RPMI8226 (cell line): ENCODE measurements around the gene TRIM8.
"Not testable (repeated sequence)": the region's sequence is repeated elsewhere in the genome, so short reads cannot be mapped to it uniquely, and the experiment has no call there.

Experiments used
- DNase-seq: peaks from one replicate; pipeline ENCODE4 v3.0.0-alpha.2; 2015

The TRIM8 gene

DNA sequence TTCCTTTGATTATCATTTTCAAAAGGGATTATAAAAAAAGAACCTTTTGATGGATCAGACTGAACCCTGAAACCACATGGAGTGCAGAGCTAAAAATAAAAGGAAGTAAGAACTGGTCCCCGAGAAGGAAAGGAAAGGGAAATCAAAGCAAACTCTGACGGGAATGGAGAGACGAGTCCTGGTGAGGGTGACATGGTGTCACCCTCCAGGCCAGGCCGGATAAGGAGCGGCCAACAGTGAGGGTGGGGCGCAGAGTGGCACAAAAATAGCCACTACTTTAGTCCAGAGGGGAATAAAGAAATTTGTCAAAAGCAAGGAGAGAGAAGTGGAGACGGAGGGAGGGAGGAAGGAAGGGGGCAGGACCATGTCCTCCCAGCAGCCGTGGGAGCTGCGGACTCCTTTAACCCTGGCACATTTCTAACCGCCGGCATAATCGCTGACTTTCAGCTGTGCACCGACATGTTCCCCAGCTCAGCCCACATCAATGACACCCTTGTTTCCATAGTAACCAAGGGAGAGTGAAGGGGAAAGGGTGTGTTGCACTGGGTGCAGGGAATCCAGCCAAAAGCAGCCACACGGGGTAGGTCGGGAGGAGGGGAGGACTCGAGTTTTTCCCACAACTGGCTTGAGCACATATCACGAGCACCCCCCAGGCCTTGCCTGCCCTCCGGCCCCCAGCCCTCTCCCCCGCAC, 29.7 kb downstream of the TRIM8 start:
- DNase-seq = no peak

DNA sequence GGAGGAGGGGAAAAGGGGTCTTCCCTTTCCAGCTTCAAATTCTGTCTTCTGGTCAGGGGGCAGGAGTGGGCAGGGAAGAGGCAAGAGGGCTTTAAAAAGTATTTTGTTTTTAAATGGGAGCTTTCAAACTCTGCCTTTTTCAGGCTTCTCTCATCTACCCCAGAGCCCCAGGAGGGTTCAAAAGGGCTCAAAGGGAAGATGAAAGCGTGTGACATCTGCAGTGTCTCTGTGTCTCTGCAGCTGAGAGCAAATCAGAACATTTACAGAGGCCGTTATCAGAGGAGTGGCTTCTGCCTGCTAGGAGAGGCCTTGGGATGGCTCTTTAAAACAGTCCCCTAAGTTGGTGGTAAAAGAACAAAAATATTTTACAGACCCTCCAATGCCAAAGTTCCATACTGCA, 30.3 kb downstream of the TRIM8 start:
- no peak for DNase-seq

DNA sequence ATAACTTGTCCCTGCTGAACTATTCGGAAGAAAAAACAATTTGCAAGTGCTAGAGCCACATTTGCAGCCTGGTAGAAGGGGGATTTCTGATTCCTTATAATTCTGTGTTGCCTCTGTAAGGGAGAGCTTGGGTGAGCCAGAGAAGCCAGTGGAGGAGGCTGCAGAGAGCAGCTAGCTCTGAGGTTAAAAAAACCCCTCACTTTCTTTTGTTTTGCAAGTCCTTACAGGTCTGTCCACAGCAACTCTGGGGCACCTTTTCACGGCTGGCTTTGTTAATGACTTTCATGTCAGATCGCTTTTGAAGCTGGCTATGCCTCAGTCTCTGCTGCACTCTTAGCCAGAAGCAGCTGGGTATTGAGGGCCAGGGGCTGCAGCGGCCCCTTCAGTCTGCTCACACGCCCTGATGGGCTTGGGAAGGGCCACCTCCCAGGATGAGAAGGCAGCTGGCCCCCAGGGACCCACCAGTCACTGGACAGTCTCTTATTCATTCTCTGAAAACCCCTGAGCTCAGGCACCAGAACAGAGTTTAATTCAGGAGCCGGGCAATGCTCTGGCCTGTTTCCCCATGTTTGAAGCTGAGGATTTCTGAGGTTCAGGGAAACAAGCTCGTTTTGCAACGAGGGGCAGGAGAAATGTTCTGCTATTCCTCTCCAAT, 30.9 kb downstream of the TRIM8 start:
- DNase-seq = no peak

DNA sequence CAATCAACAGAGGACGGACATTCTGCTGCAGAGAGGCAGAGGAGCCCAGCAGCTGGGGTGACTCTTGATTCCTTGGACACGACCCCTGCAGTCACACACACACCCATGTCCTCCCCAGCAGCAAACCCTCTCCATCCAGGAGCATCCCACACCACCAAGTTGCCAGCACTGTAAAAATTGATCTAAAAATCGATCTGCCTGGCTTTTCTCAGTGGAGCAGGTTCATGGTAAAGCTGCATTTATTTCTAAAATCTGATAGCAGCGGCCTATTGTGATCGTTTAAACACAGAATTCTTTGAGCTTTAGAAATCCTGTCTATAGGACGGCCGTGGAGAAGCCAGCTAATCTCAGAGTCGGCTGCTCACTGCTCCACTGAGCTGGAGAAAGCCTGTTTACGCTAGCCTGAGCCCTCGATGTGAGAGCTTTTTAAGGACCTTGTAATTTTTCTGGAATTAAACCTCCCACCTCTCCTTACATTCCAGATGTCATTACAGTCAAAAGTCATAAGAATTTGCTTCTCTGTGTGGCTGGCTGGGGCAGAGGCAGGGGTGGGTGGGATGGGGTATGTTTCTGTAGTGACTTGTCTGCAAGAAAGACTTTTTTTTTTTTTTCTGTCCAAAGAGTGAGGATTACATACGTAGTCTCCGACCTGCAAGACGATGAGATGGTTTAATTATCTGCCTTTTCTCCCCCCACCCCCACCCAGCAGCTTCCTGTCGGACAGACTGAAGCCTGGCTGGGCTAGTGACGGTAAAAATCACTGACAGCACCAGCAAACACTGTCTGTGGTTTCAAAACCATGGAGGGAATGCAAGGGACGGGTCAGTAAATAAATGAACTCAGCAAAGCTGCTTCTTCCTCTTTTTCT, 31.6 kb downstream of the TRIM8 start:
- DNase-seq = peak; percentile 82

DNA sequence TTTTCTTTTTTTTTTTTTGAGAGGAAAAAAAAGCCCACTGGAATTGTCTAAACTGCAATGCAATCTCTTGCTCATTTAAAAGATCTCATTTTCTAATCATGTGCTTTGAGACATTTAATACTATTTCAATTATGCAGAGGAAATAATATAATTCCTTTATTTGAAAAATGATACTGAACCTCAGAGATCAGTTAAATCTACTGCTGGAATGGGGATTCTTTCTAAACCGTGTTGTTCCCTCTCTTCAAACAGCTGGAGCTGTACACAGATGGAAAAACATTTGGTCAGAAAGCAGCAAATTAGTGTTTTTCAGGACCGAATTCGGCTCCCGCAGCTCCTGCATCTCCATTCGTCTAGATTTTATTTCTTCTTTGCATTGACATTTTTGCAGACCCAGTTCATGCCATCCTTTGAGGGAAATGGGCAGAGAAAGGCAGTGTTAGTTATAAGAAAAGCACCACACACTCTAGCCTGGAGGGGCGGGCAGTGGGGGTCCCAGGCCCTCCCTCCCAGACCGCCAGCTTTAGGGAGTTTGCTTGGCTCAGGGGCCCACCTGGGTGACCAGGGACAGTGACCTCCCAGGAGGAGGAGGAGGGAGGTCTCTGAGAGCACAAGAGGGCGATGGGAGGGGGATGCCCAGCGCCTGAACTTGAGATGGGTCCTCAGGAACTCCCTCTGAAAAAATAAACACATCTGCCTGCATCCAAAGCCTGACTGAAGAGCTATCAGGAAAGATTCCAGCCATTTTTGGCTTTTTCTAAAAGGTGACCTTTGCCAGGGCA, 32.4 kb downstream of the TRIM8 start:
- DNase-seq = no peak

DNA sequence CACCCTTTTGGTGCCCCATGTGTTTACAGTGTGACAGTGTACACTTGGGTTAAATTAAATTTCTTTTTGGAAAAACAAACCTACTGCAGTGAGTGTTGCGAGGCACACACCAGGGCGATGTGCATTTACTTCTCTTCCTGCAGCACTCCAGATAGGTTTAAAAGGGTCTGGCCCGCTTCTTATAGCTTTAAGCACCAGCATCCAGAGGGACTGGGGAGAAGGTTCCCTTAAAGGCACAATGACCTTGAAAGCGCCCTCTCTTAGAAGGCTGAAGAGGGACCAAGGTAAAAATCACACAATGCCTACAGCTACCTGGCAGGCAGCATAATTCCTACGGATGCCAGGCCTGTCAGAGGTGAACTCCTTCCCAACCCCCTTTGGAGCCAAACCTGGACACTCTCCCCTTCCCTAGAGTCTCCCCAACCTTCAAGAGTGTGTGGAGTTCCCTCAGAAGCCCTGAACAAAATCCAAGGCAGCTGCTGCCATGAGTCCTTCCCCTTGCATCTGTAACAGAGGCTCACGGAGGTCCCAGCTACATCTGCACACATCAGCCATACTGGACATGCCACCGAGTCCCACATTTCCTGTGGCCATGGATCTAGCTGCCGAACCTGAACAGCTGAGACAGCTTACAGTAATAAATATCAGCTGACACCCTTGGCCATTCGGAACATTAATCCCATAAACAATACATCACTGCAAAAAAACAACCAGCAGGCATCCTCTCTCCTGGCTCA, 33.2 kb downstream of the TRIM8 start:
- no peak for DNase-seq

DNA sequence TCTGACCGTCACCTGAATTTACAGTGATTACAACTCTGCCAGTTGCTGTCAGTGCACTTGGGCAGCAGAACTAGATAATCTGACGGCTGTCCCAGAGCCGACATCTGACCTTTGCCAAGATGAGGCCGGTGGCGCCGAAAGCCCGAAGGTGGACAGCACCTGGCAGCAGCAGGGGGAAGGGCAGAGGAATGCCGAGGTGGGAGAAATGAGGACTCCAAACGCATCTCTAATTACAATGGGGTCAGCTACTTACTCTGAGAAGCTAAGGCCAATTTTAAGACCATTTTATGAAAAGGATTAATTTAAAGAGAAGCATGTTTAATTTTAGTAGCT, 33.8 kb downstream of the TRIM8 start:
- no peak for DNase-seq

DNA sequence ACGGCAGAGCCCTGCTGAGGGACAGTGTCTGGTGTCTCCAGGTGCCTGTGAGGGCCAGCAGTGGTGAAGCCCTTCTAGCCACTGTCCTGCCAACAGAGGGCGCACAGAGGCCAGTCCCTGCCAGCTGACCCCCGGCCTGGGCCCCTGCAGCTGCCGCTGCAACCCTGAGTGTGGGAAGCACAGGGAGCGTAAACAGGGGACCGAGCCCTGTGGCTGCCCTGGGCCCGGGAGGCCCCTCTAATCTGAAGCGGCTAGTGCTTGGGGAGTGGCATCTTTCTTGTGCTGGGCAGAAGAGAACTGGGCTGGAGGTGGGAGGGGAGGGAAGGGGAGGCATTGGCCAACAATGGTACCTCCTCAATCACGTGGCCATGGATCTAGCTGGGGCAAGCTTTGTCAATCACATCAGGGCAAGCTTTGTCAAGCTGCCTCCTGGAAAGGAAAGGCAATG, 34.6 kb downstream of the TRIM8 start:
- DNase-seq = peak; percentile 68

DNA sequence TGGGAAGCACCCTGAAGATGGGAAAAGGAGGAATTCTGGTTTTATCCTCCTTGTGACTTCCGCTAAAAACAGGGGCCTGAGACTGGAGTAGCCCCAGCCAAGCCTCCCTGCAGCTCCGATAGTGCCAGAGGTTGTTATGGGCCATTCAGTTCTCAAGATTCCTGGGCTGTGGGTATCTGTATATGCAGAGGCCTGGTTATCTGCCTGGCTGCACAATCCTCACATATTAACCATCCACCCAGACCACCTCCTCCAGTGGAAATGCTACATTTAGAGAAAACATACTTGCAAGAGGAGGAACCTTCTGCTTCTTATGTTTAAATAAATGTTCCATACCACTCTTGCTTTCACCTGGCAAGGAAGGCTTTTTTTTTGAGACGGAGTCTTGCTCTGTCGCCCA, 35.3 kb downstream of the TRIM8 start:
- no peak for DNase-seq

DNA sequence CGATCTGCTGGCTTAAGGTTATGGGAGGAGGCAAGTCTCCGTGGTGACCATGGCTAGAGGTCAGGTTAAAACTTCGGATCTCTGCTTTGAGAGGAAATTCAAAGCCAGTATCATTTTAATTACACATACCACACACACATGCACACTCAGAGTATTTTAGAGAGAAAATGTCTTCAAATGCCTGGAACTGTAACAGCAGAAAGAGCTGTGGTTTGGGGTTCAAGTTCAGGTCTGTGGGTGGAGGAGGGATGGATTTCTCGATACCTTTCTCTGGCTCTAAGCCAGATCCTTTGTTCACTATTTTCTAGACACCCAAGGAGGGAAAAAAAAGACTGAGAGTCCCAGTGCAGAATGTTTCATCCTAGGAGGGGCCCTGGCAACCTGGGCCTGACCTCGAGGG, 37.4 kb downstream of the TRIM8 start:
- no peak for DNase-seq

DNA sequence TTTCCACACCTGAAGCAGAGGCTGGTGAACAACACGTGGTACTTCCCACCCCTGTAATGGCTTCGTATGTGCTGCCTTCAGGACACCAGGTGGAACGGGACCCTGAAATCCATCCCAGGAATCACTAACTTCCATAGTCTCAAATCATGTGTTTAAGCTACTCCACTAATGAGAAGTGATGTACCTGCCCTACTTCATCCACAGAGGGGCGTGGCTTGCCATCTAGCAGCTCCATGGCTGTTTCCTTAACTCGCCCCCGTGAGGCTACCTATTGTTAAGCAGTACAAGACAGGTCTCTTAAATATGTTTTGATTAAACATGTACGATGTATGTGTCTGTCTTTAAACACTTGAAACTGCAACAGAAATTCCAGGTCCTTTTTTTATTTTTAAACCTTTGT, 38.1 kb downstream of the TRIM8 start:
- DNase-seq = no peak

DNA sequence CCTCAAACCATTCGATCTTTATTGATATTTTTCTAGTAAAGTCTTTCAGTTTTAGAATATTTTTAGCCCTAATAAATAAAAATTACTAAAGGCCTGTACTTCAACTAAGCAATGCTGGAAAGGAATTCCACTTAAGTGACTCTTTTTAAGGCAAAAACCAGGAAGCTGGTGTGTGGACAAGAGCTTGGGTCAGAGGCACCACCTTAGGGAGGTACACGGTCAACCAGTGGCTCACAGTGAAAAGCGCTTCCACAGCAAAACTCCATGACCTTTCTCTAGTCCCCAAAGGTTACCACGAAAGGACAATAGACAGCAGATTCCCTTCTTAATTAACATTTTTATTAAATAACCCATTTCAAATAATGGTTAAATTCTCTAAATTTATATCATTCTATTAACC, 38.7 kb downstream of the TRIM8 start:
- DNase-seq = no peak

DNA sequence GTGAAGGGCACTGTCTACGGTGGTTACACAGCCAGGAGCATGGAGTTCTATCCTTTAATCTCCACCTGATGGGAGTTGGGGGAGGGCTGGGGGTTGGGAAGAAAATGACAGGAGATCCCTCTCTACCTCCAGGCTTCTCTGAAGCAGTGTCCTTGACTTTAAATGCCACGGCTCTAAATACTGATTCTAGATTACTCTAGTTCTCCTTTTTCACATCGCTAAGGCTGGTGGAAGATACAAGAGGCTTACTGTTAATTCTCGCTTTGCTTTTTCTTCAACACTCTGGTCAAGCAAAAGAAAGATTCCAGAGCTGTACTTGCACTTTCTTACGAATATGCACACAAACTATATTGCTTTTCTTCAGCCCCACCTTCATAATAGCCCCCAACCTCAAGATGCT, 39.5 kb downstream of the TRIM8 start:
- no peak for DNase-seq

DNA sequence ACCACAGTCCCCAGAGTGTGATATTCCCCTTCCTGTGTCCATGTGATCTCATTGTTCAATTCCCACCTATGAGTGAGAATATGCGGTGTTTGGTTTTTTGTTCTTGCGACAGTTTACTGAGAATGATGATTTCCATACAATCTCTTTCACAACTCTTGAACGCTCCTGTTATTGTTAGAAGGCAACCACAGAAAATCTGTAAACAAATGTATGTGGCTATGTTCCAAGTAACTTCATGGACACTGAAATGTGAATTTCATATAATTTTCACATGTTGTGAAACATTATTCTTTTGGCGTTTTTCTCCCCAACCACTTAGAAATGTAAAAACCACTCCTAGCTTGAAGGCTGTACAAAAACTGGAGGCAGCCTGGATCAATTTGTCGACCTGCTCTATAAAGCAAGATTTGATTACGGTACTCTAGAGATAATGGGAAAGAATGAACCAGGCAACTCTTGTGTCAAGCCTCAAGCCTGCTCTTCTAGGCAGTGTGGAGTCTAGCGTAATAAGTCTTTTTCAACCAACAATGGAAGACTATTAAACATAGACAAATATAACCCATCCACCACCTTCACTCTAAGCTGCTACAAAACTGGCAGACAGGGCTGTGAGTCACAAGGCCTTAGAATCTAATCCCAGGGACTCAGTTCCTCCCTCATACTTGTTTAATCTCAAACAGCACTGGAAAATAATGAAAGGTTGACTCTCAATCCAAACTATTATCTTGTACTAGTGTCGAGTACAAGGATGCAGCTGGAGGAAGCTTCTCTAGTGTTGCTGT, 47.2 kb downstream of the TRIM8 start:
- no peak for DNase-seq

DNA sequence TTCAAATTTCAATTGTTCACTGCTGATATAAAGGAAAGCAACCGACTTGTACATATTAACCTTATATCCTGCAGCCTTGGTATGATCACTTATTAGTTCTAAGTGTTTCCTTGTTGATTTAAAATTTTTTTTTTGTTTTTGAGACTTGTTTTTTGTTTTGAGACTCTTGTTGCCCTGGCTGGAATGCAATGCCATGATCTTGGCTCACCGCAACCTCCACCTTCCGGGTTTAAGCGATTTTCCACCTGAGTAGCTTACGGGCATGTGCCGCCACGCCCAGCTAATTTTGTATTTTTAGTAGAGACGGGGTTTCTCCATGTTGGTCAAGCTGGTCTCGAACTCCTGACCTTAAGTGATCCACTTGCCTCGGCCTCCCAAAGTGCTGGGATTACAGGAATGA, 51.1 kb downstream of the TRIM8 start:
- DNase-seq = not testable (repeated sequence)

DNA sequence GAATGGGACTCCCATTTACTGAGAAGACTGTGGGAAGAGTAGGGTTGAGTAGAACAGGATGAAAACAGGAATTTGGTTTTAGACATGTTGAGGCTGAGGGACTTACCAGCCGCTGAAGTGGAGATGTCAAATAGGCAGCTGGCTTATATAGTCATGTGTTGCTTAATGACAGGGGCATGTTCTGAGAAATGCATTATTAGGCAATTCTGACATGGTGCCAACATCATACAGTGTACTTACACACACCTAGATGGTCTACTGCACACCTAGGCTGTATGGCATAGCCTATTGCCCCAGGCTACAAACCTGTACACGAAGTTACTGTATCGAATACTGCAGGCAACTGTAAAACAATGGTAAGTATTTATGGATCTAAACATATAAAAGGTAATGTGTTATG, 52.5 kb downstream of the TRIM8 start:
- DNase-seq = no peak

DNA sequence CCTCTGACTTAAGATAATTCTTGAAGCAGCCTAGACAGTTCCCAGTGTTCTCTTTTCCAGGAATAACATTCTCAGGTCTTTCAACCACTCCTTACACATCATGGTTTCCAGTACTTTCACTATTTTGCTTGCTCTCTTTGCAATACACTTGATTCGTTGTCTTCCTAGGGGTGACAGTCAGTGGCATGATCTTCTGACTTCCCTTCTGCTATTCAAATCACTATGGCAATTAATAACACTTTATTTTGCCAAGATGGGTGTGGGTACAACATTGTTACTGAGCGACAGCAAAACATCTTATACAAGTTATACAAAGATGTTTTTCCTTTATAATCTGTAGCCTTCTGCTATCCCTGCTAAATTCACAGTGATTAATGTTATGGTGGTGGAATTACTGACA, 54.6 kb downstream of the TRIM8 start:
- no peak for DNase-seq

DNA sequence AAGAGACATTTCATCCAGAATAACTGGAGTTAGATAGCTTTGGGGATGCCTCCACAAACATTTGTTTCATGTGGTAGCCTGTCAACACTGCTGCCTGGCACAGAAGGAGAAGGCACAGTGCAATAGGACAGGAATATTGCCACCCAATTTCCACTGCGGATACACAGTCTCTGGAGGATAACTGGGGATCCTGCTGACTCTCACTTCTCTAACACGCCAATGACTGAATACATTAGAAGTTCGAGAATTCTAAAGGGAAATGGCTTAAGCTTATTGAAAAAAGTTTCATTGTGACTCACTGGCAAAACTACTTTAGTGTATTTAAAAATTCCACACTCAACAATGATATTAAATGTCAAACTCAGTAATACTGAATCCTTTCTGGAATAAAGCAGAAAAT, 57.0 kb downstream of the TRIM8 start:
- DNase-seq = no peak

DNA sequence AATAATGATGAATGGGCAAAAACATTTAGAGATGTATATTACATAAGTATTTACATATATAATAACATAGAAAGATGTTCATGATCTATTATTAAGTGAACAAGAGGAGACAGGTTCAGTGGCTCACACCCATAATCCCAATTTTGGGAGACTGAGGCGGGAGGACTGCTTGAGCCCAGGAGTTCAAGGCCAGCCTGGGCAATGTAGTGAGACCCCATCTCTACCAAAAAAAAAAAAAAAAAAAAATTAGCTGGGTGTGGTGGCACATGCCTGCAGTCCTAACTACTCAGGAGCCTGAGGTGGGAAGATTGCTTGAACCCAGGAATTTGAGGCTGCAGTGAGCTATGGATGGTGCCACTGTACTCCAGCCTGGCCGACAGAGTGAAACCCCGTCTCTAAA, 57.5 kb downstream of the TRIM8 start:
- no peak for DNase-seq

DNA sequence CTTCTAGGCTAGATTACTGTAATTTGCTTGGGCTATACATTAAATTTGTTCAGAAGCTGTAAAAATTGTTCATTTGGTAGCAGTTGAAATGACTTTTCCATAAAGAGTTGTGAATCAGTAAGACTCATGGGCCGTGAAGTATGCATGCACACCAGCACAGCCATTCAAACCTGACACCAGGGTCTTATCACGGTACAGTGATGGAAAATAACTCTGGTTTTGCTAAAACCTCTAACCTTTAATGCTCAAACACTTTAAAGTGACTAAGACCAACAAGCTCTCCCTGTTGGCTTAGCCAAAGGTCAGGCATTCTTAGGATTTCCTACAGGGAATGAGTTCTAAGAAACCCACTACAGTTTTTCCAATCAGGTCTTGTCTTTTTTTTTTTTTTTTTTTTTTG, 58.5 kb downstream of the TRIM8 start:
- no peak for DNase-seq

DNA sequence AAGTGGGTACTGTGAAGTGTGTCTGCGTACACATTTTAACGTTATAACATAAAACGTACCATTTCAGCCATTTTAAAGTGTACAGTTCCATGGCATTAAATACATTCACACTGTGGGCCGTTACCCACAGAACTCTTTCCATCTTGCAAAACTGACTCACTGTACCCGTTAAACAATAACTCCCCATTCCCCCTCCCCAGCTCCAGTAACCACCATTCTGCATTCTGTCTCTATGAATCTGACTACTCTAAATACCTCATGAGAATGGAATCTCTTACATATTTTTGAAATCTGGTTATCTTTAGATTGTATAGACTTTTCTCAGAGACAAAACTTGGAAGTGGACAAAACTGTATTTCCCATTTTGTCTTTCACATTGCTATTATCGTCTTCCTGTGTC, 60.6 kb downstream of the TRIM8 start:
- no peak for DNase-seq

DNA sequence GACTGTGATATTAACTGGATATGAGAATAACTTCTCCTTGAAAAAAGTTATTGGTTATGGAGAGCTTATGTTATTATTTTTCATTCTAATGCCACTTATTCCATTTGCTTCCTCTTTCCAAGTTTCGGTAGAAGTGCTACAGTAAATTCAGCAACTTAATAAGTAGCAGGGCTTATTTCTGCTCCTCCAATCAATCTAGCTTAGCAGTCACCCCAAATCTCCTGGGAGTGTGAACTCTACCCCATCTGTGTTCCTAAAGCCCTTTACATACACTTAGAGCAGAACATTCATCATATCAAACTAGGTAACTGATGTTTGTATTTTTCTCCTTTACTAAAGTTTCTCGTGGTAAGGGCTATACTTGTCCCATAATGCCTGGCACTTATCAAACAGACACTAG, 61.3 kb downstream of the TRIM8 start:
- DNase-seq = no peak
